Fibroblast of lung (primary cell): Measurements from ENCODE around the gene ROR2. TPM values are rescaled to one million over a fixed set of nuclear protein-coding genes. Genes with fewer than 3 reads are reported as not detected.

ENCODE experiments used
- DNase-seq, 2 donors: peaks; one replicate each; pipeline versions ENCODE4 v3.0.0 to v3.0.0-alpha.2; 2010; ENCODE audit warnings: low read depth in 2 of 2
- H2AFZ ChIP-seq: 2 replicates; pipeline ENCODE4 v1.5.1; 2012; ENCODE audit warnings: low read length, control low read depth, inconsistent platforms
- H3K27ac ChIP-seq: 2 replicates; pipeline ENCODE4 v1.5.1; 2011; ENCODE audit warnings: low read length, control low read depth; ENCODE audit not compliant: insufficient read depth
- H3K27me3 ChIP-seq: 2 replicates; pipeline ENCODE4 v1.5.1; 2011; ENCODE audit warnings: mild to moderate bottlenecking, low read length; ENCODE audit not compliant: control insufficient read depth, insufficient read depth
- H3K36me3 ChIP-seq: 2 replicates; pipeline ENCODE4 v1.5.1; 2011; ENCODE audit warnings: low read length; ENCODE audit not compliant: control insufficient read depth, insufficient read depth
- H3K4me1 ChIP-seq: 2 replicates; pipeline ENCODE4 v1.5.1; 2011; ENCODE audit warnings: low read length; ENCODE audit not compliant: control insufficient read depth, insufficient read depth; ENCODE audit errors: extremely low read depth
- H3K4me2 ChIP-seq: 2 replicates; pipeline ENCODE4 v1.5.1; 2011; ENCODE audit warnings: low read length, control low read depth; ENCODE audit not compliant: insufficient read depth; ENCODE audit errors: extremely low read depth
- H3K4me3 ChIP-seq, 4 experiments: fragments of 200-600 bp in 1 of 4; sonication (generic) in 1 of 4; replicated peaks in 1 of 4; 2 replicates each; pipeline ENCODE4 v1.5.1; 2011 to 2016; ENCODE audit warnings: low read length in 4 of 4, low read depth in 3 of 4, mild to moderate bottlenecking in 3 of 4, control low read depth in 2 of 4, inconsistent platforms in 1 of 4, mixed read lengths in 1 of 4; ENCODE audit not compliant: insufficient read depth in 1 of 4; ENCODE audit errors: control extremely low read depth in 1 of 4
- H3K79me2 ChIP-seq: 2 replicates; pipeline ENCODE4 v1.5.1; 2012; ENCODE audit warnings: mild to moderate bottlenecking, low read length, inconsistent platforms; ENCODE audit not compliant: control insufficient read depth, insufficient read depth
- H3K9ac ChIP-seq: 2 replicates; pipeline ENCODE4 v1.5.1; 2011; ENCODE audit warnings: mild to moderate bottlenecking, low read length, control low read depth; ENCODE audit not compliant: insufficient read depth
- H3K9me3 ChIP-seq: 2 replicates; pipeline ENCODE4 v1.5.1; 2012; ENCODE audit warnings: low read depth, low read length; ENCODE audit not compliant: control insufficient read depth, insufficient read depth
- H4K20me1 ChIP-seq: 2 replicates; pipeline ENCODE4 v1.5.1; 2011; ENCODE audit warnings: low read length; ENCODE audit not compliant: control insufficient read depth, insufficient read depth; ENCODE audit errors: extremely low read depth
- CTCF ChIP-seq, 2 donors: IDR thresholded peaks in 1 of 2; conservative IDR thresholded peaks in 1 of 2; 1 replicate in 1 of 2; 2 replicates in 1 of 2; pipeline ENCODE4 v1.5.1; 2011 to 2012; ENCODE audit warnings: low read length in 2 of 2, control low read depth in 1 of 2, inconsistent platforms in 1 of 2, low read depth in 1 of 2, mild to moderate bottlenecking in 1 of 2
- EZH2 ChIP-seq: IDR thresholded peaks from 2 replicates; pipeline ENCODE4 v1.5.1; 2012; ENCODE audit warnings: low read length, control low read depth, mild to moderate bottlenecking; ENCODE audit errors: missing control alignments
- polyA plus RNA-seq, 2 donors: library from polyadenylated mRNA; depleted of rRNA in 1 of 2; stranded (reverse) in 1 of 2; unstranded in 1 of 2; fragments of >200 nt; gene quantifications; 2 replicates each; pipeline ENCODE4 v1.2.1, GENCODE V29; 2011 to 2012; ENCODE audit warnings: missing spikeins in 1 of 2
- total RNA-seq: library from RNA; depleted of rRNA; stranded (reverse); fragments of >200 nt; gene quantifications from 2 replicates; pipeline ENCODE4 v1.2.1, GENCODE V29; 2014

The ROR2 gene
- total and polyA plus RNA-seq, 2 donors (not counting 1 experiment from before 2014, with no cell fraction given), result 2.3 to 27.9 TPM

DNA sequence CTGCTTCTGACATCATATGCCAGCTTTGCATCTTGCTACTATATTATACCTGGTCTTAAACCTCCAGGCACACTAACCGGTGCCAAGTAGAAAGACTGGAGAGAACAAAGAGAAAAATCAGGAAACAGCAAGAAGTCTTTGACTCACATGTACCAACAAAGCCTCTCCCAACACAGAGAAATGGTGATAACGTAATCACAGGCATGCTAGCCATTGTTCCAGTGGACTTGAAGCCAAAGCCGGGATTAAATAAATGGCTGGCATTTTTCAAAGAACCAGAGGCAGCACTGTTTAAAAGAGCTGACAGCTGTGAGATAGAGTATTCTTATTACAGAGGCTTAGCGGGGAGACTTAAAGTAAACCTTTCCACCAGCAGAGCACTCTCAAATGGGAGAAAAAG is 378.0 kb downstream of the ROR2 start:
- H3K4me3 ChIP-seq, result no peak overlapping the region
- no peaks in the 10 kb centered on the region for H4K20me1 ChIP-seq
- DNase-seq, result peak; percentile 9 to 62
- no peak overlapping the region for H3K27ac ChIP-seq
- no peaks in the 10 kb centered on the region for H3K4me1 ChIP-seq
- no peak overlapping the region for H2AFZ ChIP-seq
- no peaks in the 10 kb centered on the region for H3K36me3 ChIP-seq
- no peaks in the 10 kb centered on the region for H3K9me3 ChIP-seq
- H3K27me3 ChIP-seq, result peaks cover 8% of the 10 kb centered on the region
- H3K4me2 ChIP-seq, result no peak overlapping the region
- no peaks in the 10 kb centered on the region for H3K79me2 ChIP-seq
- no peak for TF ChIP-seq CTCF (conservative IDR thresholded peaks at IDR 0.05 in 1 of 2, IDR thresholded peaks at IDR 0.05 in 1 of 2; ENCODE audit: low read depth in 1 of 2, low read length in 2 of 2)
- no peak for TF ChIP-seq EZH2
- no peak overlapping the region for H3K9ac ChIP-seq

DNA sequence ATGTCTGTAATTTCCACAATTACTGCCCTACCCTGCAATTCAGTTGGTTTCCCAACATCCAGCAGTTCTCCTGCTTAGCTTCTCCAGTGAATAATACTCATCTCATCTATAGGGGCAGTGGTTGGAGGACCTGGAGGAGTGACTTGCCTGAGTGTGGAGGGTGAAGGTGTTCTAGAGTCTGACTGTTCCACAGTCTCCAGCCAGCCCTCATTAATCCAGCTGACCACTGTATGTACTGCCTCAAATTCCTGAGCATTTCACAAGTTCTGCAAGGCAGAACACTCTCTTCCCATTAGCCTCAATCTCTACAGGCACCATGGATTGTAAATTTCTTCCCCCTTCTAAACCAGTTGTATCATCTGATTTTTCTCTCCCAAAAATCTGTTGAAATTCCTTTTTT is 379.0 kb downstream of the ROR2 start:
- Histone ChIP-seq H3K9ac (no peak overlapping the region), H3K4me3 (no peak overlapping the region), H2AFZ (no peak overlapping the region), H3K27ac (no peak overlapping the region), H3K4me1 (no peaks in the 10 kb centered on the region), H3K27me3 (peaks cover 8% of the 10 kb centered on the region), H3K79me2 (no peaks in the 10 kb centered on the region), H3K36me3 (no peaks in the 10 kb centered on the region), H3K4me2 (no peak overlapping the region), H4K20me1 (no peaks in the 10 kb centered on the region), H3K9me3 (no peaks in the 10 kb centered on the region)
- TF ChIP-seq EZH2 (no peak), CTCF (conservative IDR thresholded peaks at IDR 0.05 in 1 of 2, IDR thresholded peaks at IDR 0.05 in 1 of 2; ENCODE audit: low read depth in 1 of 2, low read length in 2 of 2) (no peak)
- DNase-seq, result peak in 1 of 2 donors; percentile 51

- TF ChIP-seq EZH2 (no peak), CTCF (conservative IDR thresholded peaks at IDR 0.05 in 1 of 2, IDR thresholded peaks at IDR 0.05 in 1 of 2; ENCODE audit: low read depth in 1 of 2, low read length in 2 of 2) (no peak)
- no peak overlapping the region for H3K4me2 ChIP-seq
- no peaks in the 10 kb centered on the region for H3K4me1 ChIP-seq
- H2AFZ ChIP-seq, result no peak overlapping the region
- no peaks in the 10 kb centered on the region for H3K79me2 ChIP-seq
- peaks cover 5% of the 10 kb centered on the region for H3K27me3 ChIP-seq
- no peak for DNase-seq
- H4K20me1 ChIP-seq, result no peaks in the 10 kb centered on the region
- H3K9ac ChIP-seq, result no peak overlapping the region
- H3K4me3 ChIP-seq, result no peak overlapping the region
- H3K36me3 ChIP-seq, result no peaks in the 10 kb centered on the region
- no peaks in the 10 kb centered on the region for H3K9me3 ChIP-seq
- H3K27ac ChIP-seq, result no peak overlapping the region
Measured at GRCh38 chr9:91567642-91568274, 382.3 kb downstream of the ROR2 start.
